GM19099 (cell line): ENCODE data around the gene ZDHHC4.

Experiments used
- POLR2A ChIP-seq: IDR thresholded peaks from 3 replicates; pipeline ENCODE4 v1.6.1; 2011; ENCODE audit warnings: low read depth; ENCODE audit not compliant: insufficient read length; ENCODE audit errors: extremely low read depth

ZDHHC4 gene

DNA sequence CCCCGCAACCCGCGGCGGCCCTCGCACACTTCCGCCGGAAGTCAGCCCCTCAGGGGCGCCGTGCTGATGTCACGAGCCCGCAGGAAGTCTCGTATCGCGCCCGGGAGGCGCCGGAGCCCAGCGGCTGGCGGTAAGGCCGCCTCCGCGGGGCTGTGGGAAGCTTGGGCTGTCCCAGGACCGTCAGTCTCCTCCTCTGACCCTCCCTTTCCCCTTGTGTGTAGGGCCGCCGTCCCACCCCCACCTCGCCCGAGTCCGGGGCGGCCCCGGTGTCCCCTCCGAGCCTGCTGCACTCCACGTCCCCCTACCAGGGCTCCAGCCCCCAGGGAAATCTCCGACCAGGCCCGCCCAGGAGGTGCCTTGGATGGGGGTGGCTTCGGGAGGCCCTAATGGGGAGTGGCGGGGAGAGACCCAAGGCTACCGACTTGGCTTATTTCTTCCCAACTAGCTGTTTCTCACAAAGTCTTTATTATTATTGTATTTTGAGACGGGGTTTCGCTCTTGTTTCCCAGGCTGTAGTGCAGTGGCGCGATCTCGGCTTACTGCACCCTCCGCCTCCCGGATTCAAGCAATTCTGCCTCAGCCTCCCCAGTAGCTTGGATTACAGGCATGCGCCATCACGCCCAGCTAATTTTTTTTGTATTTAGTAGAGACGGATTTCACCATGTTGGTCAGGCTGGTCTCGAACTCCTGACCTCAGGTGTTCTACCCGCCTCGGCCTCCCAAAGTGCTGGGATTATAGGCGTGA, at the start of gene ZDHHC4:
TSS of gene ZDHHC4 (plus strand) at position 86 of the 745 bp plus-strand sequence. CDS start 3,108 bp downstream, outside the sequence.
- TF ChIP-seq POLR2A = peak; percentile 98

- TF ChIP-seq POLR2A = no peak
Observed at GRCh38 chr7:6528401-6529130, 48.7 kb upstream of the ZDHHC4 start.

GRCh38 chr7:6529643-6530042, 47.6 kb upstream of the ZDHHC4 start:
- TF ChIP-seq POLR2A = no peak

- no peak for TF ChIP-seq POLR2A
Observed at GRCh38 chr7:6530626-6531491, 46.4 kb upstream of the ZDHHC4 start.

DNA sequence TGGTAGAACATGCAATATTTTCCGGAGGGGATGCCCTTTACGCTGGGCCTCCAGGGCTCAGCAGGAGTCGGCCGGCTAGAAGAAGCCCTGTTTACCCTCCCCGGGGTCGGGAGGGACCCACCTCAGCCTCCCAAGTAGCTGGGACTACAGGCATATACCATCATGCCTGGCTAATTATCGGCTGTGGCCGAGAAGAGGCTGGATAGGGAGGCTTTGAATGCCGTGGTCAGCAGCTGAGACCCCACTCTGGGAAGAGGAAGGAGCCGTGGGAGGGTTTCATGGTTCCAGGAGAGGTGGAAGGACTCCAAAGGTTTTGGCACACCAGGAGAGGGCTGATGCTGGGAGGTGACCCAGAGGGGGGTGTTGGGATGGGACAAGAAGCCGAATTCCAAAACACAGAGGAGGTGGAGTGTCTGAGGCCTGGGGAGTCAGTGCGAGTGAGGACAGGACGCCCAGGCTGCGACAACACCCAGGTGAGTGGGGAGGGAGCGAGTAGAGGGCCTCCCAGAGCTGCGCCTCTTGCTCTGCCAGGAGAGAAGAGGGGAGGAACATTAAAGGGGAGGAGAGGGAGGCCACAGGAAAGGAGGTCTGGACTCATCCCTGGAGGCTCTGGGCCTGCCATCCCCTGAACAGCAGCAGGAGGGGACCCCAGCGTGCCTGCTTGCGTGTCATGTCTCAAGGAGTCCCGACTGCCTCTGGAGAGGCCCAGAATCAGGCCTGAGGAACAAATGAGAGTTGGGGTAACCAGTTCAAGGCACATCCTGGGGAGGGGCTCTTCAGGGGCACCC, 45.6 kb upstream of the ZDHHC4 start:
- TF ChIP-seq POLR2A = no peak

- TF ChIP-seq POLR2A = no peak
Observed at GRCh38 chr7:6532516-6532915, 44.7 kb upstream of the ZDHHC4 start.

DNA sequence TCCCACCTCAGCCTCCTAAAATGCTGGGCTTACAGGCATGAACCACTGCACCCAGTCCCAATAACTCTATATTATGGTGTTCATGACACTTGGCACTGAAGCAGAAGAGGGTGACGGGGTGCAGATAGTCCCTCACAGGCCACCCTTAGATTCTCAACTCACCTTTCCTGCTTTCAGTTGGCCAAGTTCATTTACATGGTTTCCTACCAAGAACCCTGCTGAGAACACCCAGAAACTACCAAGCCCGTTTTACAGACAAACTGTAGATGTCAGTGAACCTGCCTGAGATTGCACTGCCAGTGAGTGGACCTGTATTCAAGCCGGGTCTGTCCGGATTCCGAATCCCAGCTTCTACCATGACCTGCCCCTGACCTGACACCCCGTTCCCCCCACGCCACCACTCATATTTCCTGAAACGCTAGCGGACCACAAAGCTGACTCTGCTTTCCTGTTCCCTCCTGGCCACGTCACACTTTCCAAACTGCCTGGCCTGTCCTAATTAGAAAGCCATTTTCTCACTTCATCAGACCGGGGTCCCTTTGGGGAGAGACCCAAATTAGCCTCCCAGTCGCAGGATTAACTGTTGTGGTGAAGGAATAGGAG, 43.3 kb upstream of the ZDHHC4 start:
- no peak for TF ChIP-seq POLR2A

- no peak for TF ChIP-seq POLR2A
Observed at GRCh38 chr7:6536262-6537260, 40.7 kb upstream of the ZDHHC4 start.

GRCh38 chr7:6542368-6542767, 34.9 kb upstream of the ZDHHC4 start:
- TF ChIP-seq POLR2A = no peak

DNA sequence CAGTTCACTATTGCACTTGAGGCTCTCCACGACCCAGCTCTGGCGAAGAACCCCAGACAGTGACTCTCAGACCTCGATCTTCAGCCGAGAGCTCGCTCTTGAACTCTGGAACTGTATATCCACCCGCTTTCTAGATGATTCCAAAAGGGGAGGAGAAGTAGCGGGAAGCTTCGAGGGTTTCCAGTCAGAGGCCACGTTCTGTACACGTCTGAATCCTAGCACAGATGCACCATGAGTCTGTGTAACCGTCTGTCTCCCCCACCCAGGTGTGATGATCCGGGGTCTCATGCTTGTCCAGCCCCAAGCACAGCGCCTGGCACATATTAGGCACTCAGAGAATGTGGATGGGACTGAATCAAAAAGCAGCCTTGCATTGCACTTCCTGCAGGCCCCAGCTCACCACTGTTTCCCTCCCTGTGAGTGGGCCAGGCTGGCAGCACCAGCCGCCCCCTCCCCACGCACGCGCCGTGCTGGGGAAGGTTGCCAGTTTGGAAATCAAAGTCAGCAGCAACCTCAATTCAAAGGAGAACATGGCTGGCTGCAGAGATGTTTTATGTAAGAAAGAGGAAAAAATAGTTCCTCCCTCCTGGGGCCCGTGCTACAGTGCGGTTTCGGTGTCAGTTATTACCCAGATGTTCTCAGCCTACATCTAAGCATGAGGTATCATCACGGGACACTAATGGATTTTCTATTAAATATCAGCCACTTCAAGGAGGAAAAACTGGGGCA, 31.7 kb upstream of the ZDHHC4 start:
- no peak for TF ChIP-seq POLR2A

DNA sequence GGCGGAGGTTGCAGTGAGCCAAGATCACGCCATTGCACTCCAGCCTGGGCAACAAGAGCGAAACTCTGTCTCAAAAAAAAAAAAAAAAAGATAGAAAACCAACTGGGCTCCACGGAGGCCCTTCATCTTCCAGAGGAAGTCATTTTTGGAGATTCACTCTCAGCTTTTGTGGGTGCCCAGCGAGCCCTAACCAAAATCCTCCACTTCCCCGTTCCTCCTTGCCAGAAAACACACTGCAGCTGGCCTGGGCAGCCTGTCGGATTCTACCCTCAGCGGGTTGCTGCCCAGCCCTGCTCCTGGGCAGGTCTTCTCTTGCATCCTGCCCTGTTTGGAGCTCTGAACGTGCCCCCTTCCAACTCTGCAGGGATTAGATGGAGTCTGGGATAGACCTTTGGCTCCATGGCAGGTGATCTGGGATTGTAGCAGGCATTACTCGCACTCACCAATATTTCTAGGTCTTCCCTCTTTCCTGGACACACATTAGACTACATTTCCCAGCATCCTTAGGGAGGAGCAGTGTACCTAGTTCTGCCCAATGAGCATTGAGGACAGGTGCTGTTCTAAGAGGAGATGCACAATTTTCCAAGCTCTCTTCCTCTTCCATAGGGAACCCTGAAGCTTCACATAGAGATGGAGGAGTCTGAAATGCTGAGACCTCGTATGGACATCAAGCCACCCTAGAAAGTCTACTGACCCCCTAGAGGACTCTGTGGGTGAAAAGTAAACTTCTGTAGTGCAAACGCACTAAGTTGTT, 30.6 kb upstream of the ZDHHC4 start:
- TF ChIP-seq POLR2A = no peak

DNA sequence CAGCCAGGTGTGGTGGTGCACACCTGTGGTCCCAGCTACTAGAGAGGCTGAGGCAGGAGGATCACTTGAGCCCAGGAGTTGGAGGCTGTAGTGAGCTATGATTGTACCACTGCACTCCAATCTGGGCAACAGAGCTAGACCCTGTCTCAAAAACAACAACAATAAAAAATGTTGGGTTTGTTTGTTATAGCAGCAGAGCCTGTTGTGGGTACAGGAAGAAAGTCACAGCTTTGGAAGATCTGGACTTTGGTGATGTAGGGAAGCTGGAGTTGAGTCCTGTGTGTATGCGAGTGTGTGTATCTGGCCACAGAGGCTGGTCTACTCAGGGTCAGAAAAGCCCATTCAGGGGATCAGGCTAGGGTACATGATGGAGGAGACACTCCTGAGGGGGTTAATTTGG, 29.9 kb upstream of the ZDHHC4 start:
- TF ChIP-seq POLR2A = no peak

GRCh38 chr7:6551016-6551511, 26.2 kb upstream of the ZDHHC4 start, which contains the start of gene GRID2IP:
TSS of gene GRID2IP (minus strand) at chr7:6551461. CDS start at chr7:6551436, 25 bp downstream.
- TF ChIP-seq POLR2A = no peak
